Activated effector memory CD4-positive, alpha-beta T cell treated with Interleukin-2 at 50 U/mL for 16 hours (primary cell): ENCODE results near the gene ZNF518A.

Experiments
- DNase-seq: peaks from one replicate; pipeline ENCODE4 v3.0.0-alpha.2; 2020

ZNF518A gene, protein sequence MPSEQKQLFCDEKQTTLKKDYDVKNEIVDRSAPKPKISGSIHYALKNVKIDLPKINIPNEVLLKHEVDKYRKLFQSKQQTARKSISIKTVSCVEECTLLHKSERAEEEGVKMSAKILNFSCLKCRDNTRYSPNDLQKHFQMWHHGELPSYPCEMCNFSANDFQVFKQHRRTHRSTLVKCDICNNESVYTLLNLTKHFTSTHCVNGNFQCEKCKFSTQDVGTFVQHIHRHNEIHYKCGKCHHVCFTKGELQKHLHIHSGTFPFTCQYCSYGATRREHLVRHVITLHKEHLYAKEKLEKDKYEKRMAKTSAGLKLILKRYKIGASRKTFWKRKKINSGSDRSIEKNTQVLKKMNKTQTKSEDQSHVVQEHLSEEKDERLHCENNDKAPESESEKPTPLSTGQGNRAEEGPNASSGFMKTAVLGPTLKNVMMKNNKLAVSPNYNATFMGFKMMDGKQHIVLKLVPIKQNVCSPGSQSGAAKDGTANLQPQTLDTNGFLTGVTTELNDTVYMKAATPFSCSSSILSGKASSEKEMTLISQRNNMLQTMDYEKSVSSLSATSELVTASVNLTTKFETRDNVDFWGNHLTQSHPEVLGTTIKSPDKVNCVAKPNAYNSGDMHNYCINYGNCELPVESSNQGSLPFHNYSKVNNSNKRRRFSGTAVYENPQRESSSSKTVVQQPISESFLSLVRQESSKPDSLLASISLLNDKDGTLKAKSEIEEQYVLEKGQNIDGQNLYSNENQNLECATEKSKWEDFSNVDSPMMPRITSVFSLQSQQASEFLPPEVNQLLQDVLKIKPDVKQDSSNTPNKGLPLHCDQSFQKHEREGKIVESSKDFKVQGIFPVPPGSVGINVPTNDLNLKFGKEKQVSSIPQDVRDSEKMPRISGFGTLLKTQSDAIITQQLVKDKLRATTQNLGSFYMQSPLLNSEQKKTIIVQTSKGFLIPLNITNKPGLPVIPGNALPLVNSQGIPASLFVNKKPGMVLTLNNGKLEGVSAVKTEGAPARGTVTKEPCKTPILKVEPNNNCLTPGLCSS (N-terminal part only)

DNA sequence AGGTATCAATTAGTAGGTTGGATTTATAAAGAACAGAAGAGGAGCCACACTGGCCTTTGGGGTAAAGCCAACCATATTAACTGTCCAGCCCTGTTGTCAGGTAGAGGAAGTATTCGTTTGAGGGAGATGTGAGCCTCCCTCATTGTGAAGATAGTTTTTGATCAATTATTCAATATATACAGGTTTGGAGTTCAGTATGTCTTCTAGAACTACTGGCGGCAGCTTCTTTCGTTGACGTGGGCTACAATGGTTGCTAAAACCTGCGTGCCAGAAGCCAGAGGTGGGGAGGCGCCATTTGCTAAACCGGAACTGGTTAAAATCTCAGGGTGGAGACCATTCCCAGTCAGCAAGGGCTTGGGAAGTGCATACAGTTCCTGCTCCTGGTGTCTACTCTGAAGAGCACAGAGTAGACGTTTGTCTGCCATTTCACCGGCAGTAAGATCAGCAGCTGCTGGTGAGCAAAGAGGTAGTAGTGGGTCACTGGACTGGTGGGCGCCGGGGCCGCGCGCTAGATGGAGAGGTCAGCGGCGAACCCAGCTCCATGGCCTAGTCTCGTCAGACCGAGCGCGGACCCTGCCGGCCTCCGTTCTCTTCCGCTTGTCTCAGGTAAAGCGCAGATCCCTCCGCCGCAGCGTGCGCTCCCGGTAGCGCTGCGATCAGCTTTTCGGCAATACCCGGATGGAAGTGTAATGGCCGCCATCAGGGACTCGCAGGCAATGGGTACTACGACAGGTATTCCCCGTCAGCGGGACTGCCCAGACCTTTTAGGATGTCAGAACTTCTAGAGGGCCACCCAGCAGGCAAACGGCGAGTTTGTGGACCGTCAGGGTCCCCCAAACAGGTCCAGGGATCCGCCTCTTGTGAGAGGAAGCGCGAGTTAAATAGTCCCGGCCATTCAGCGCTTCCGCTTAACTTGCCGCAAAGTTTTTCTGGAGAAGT lies at the start of gene ZNF518A:
TSS of gene ZNF518A (plus strand) at position 911 of the 939 bp plus-strand sequence. CDS start 26,026 bp downstream, outside the sequence.
- DNase-seq, result peak; percentile 85

DNA sequence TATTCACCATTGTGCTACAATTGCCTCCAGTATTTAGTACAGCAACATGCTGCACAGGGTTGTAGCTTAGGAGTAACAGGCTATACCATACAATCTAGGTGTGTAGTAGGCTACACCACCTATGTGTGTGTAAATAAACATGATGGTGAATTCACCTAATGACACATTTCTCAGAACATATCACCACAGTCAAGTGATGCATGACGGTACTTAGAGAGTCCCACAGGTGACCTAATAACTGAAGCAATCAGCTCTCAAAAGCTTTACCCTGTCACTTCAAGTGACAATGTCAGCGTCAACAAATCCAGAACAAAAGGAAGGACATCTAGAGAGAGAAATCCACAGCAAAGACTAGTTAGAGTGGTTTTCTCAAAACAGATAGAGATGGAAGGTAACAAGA lies 47.9 kb upstream of the ZNF518A start:
- DNase-seq, result no peak

DNA sequence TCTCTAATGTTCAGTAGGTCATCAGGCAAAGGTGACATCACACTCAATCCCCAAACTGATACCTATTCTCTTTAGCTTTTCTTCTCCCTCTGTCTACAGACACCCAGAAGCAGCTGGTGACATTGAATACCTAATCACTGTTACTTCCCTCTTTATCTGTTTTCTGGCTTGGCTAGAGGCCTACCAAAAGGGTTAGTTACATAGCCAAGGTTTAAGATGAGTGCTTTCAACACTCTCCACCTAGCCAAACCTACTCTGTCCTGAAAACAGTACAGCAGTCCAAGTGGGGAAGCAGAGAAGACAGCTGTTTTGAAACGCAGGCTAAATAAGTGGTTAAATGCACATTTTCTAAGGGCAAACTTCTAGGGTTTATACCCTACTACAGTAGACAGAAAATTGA lies 47.3 kb upstream of the ZNF518A start:
- DNase-seq, result no peak

DNA sequence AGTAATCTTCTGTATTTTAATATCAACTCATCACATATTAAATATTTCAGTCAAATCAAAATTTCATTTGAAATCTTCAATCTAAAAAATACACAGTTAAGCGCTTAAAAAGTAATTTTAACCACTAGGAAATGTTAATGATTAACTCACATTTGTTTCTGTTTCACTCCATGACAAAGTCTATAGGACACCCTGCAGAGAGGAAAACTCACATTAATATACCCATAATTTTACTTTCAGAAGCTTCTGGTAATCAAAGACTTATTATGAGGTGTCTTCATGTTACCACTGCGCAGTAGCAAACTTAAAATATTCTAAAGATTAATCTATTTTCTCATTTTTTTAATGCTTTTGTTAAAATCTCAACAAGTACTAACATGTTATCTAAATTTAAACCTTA lies 41.0 kb upstream of the ZNF518A start:
- no peak for DNase-seq

DNA sequence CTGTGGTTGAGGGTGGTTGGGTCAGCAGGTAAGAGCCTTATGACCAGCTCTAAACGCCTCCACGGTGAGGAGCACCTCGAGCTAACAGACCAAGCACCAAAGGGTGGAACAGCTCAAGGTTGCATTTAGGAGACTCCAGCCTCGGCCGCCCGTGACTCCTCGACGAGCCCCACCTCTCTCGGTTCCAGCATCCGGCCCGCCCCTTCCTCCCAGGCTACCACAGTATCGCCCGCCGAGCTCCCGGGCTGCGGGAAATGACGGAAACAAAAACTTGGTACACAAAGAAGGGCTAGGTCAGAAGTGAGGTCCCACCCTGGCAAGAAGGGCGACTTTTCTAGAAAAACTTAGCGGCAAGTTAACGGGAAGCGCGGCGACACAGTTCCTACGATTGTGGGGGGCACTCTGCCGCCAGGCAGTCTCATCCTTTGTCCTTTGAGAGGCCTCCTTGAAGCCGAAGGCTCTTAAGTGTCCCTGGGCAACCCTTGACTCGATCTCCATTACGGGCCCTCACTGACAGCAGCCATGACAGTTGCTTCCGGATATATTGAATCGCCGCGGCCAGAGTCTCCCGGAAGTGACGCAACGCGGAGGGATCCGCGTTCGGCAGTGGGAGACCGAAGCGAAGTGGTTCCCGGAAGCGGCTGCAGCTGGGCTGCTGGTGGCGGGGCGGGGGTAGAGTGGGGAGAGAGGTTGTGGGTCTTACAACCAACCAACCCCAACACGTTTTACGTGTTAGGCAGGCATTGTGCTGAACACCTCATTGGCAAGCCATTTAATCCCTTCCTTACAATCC lies 40.2 kb upstream of the ZNF518A start:
- peak; percentile 88 for DNase-seq

DNA sequence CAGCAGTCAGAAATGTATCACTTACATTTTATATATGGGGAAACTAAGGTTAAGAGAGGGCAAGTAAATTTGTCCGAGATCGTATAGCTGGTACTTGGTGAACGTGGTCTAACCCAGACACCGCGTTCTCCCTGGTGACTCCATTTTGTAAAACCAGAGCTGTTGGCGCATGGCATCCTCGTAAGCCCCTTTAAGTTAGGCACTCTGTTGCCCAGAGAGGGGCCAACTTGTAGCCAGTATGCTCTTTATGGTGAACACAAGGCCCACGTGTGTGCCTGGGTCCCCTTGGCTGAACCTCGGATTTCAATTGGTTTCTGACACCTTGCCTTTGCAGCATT lies 39.7 kb upstream of the ZNF518A start:
- DNase-seq, result no peak

DNA sequence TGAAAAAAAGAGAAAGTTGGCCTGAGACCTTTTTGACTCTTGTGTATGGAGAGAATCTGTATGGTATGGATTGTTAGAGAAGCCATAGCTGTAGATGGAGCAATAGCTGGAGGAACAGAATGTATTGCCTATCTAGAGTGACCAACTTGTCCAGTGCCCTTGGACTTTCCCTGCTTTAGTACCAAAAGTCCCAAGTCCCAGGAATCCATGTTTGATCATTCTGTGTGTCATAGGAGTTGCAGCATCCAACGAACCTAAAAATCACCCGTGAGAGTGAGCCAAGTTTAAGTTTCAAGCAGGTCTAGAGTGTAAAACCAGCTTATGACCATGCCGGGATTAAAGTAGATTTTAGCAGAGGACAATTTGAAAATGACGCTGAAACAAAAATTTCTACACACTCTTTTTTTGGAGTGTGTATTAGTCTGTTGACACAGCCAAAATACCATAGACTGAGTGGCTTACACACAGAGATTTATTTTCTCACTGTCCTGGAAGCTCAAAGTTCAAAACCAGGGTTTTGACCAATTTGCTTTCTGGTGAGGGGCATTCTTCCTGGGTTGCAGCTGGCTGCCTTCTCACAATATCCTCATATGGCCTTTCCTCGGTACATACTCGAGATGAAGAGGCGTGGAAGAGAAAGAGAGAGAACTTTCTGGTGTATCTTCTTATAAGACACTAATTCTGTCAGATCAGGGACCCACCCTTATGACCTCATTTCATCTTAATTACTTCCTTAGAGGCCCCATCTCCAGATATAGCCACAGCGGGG lies 36.9 kb upstream of the ZNF518A start:
- DNase-seq, result no peak

DNA sequence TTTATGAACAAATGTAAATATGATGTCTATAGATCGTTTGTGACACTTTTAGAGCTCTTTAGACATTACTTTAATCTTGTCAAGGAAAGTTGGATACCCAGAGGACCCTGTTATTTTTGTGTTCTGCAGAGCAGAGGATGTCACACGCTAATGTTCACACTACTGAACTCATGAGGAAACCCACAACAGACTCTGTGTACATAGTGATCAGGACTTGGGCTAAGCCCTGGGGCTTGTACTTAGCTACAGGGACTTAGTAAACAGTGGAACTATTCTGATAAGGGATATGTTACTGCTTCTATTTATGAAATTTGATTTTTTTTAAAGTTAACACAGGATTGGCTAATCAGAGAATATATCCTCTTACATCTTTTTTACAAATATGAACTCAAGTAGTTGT lies 36.1 kb upstream of the ZNF518A start:
- DNase-seq, result no peak

DNA sequence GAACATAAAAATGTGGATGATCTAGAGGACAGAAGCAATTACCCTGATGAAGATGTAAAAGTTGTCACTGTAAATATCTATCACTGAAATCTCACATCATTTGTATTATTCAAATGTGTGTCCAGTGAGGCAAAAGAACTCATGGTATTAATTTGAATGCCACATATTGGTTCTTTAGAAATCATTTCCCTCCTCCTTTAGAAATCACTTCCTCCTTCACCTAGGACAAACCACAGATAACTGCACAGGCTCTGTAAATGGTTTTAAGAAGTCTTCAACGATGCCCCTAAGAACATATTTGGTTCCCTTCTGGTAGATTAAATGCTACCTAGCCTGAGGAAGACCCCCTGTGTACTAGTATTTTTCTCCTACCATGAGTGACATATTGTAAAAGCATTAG lies 33.1 kb upstream of the ZNF518A start:
- no peak for DNase-seq

DNA sequence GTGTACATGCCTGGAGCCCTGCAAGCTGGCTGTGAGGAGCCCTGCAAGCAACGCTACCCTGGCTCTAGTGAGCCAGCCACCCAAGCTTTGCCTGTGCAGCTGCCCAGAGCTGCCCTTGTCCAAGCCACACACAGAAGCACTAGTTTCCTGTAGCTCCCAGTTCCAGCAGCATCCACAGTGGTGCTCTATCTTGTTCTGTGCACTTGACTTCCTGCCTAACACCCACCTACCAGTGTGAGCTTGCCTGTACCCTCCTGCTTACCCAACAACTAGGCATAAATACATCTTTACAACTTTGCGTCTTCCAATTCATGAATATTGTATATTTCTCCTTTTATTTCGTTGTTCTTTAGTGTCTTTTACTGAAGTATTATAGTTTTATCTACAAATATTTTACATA lies 32.2 kb upstream of the ZNF518A start:
- no peak for DNase-seq

DNA sequence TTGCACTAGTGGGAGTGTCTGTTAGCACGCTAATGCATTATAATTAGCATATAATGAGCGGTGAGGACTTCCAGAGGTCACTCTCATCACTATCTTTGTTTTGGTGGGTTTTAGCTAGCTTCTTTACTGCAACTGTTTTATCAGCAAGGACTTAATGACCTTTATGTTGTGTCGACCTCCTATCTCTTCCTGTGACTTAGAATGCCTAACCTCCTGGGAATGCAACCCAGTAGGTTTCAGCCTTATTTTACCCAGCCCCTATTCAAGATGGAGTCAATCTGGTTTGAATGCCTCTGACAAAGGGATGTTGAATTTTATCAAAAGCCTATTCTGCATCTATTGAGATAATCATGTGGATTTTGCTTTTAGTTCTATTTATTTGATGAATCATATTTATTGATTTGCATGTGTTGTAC lies 22.5 kb upstream of the ZNF518A start:
- DNase-seq, result no peak

DNA sequence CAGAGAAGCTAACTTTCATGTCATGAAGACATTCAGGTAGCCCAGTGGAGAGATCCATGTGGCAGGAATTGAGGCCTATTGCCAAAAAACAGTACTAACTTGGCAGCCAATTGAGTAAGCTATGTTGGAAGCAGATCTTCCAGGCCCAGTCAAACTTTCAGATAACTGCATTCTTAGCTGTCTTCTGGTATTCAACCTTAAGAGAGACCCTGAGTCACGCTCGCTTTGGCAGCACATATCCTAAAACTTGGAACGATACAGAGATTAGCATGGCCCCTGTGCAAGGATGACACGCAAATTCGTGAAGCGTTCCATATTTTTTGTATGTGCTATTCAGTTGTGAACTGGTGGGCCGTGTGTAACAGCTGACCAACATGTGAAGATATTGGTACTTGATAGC lies 17.6 kb upstream of the ZNF518A start:
- DNase-seq, result no peak

DNA sequence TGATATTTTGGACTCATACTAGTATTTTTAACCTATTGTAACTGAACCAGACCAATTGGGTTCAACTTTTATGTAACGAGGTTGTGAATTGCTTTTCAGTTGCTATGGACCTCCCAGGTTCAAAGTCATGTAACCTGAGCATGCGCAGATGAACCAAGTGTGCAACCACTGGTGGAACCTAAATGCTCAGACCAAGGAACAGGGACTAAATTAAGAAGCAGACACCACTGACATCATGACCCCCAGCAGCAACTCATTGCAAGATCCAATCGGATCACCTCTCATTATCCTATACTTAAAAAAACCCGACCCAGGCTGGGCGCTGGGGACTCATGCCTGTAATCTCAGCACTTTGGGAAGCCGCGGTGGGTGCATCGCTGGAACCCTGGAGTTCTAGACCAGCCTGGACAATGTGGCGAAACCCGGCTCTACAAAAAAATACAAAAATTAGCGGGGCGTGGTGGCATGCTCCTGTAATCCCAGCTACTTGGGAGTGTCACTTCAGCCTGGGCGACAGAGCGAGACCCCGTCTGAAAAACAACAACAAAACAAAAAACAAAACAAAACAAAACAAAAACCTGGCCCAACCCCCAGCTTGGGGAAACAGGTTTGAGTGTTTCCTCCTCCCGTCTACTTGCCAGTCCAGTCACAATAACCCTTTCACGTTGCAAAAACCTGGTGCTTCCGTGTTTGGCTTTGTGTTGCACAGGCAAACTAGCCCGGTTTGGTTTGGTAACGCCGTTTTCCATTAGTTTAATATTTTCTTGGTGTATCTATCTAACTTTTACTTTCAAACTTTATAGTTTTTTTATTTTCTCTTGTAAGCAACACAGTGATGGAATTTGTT lies 11.3 kb upstream of the ZNF518A start:
- no peak for DNase-seq

DNA sequence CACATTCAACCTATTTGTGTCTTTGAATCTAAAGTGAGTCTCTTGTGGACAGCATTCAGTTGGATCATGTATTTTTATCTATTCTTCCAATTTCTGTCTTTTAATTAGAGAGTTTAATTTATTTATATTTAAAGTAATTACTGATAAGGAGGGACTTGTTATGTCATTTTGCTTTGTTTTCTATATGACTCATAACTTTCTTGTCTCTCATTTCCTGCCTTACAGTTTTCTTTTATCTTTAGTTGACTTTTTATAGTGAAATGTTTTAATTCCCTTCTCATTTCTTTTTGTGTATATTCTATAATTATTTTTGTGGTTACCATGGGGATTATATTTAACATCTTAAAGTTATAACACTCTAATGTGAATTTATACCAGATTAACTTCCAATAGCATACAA lies 7.3 kb upstream of the ZNF518A start:
- DNase-seq, result no peak

DNA sequence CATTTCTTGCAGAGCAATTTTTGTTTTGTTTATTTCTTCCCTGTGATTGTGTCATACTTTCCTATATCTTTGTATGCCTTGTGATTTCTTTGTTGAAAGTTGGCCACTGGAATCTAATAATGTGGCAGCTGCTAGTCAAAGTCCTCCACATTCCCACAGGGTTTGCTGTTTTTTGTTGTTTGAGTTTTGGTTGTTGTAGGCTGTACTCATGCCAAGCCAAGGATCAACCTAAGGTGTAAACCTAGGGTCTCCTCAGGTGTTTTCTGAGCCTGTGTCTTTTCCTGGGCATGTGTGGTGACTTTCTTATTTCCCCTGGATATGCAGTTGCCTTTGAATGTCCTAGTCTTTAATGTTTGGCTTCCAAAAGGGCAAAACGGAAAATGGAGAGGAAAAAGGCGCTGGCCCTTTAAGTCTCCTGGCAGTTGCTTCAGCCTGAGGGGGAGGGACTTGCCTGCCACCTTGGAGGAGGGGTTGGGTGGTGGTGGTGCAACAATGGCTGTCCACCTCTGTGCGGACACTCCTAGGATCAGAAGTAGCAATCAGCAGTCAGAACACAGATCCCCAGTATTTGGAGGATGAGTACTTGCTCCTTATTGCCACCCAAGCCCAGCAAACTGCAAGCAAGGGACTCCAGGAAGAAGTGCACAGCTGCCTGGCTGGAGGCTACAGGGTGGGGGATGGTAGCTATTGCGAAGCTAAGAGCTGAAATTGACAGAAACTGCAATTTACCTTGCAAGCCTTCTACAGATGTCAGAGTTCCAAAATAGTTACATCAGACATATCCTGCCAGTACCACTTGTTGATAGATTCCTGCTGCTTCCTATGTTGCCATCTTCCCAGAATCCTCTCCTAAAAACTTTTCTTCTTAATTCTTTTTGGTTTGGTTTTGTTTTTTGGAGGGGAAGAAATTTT lies 5.6 kb upstream of the ZNF518A start:
- no peak for DNase-seq

DNA sequence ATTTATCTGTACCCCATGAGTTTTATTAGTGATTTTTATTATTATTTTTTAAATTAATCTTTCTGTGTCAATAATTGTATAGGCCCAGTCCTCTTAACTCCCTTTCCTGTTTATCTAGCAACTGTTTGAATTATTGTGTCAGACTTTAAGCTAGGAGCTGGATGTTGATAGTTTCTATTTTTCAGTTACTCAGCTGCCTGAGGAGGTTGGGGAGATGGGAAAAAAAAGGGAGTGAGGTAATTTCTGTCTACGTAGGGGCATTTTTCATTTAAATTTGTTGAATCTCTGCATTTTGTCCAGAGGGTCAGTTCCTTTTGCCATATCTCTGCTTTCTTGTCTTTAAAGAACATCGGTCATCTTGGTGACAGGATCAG lies 5.0 kb upstream of the ZNF518A start:
- no peak for DNase-seq

DNA sequence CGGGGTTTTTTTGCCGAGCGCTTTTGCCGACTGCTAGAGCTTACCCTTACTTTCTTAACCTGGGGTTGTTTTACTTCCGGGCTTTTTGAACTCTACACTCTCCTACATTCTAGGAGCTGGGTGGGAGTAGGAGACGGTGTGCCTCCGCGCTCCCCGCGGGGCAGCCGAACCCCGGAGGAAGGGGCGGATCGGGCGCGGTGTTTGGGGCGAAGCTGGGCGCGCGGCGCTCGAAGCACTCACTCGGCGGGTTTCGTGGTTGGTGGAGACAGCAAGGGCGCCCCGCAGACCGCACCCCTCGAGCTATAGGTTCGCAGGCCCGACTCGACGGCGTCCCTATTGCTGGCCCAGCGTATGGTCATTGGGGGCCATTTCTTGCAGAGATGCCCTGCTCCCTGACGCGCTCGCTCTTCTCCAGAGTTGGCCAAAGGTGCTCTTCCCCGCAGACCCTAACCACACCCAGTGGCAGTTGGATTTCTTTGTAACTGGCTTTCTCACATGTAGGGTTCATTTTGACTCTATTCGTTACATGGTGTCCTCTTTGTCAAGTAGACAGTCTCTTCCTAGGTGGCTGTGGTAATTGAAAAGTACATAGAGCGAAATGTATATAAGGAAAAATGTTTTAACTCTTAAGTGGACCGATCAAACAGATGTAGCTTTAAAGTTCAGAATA lies 364 bp downstream of the ZNF518A start:
- DNase-seq, result no peak

DNA sequence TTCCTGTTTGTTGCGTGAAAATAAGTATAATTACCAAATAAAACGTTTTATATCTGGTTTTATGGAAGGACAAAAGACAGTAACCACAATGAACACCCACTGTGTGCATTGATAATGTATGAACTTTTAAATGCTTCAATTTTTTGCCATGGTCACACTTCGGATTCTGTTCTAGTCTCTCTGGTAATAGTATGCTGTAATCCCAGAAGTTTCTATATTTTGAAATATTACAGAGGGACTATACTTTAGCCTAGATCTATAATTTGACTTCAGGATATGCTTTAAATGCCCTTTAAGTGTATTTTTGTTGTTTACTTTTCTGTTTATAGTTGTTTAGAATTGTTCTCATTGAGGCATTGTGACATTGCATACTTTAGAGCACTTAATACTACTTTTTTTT lies 1.5 kb downstream of the ZNF518A start:
- no peak for DNase-seq
